HuH-7.5 (cell line): ENCODE measurements around the gene MDM4.
"Not testable (repeated sequence)": the region's sequence is repeated elsewhere in the genome, so short reads cannot be mapped to it uniquely, and the experiment has no call there.

Experiments
- DNase-seq: peaks from one replicate; pipeline ENCODE4 v3.0.0; 2011; ENCODE audit warnings: low spot score

Gene MDM4

DNA sequence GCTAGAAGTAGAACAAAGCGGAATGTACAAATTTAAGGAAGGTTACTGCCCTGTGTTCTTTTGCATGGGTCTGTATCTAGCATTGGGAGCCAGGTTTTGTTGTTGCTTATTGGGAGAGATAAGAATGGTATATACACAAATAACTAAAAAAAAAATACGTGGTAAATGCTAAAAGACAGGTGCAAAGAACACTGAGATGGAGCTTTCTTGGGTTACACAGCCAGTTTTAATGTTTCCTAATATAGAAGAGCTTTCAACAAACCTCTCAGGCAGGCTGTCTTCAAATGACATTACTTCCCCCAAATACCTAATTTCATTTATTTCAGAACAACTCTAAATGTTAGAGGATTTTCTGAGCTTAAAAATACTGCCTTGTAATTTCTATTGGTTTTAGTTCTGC lies 1.4 kb upstream of the MDM4 start:
- DNase-seq, result no peak

DNA sequence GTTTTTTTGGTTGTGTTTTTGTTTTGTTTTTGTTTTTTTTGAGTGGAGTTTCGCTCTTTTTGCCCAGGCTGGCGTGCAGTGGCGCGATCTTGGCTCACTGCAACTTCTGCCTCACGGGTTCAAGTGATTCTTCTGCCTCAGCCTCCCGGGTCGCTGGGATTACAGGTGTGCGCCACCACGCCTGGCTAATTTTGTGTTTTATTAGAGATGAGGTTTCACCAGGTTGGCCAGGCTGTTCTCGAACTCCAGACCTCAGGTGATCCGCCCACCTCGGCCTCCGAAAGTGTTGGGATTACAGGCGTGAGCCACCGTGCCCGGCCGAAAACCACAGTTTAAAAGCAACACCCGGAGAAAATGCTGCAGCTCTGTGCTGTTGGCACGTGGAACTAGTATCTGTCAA lies 1.2 kb downstream of the MDM4 start:
- DNase-seq, result not testable (repeated sequence)

DNA sequence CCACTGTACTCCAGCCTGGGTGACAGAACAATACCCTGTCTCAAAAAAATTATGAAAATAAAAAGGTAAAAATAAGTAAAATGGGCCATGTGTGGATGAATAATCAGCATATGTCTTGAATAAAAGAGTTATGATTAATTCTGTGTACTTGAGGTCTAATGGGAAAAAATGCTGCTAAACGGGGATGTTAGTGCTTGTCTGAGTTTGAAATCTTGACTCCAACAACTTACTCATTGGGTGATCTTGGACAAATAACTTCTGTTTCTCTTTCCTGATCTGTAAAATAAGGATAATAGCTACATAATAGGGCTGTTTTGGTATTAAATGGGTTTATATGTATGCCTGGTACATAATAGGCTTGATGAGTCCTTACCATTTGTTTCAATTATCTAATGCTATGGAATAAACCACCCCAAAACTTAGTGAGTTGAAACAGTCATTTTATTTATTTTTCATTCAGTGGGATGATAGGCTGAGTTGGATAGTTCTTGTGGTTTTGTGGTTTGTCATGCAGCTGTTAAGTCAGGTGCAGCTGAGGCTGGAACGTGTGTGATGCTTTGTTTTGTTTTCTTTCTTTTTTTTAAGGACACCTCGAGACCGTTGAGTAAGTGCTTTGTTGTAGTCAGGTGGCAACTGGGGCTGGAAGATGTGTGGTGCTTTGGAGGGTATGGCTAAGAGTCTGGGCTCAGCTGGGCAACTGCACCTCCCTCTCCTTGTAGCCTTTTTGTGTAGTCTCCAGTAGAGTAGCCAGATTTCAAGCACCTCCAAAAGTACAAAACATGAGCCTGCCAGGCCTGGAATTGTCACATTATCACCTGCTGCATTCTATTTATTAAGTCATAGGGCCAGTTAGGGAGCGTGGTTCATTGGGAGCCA lies 4.9 kb downstream of the MDM4 start:
- DNase-seq, result no peak

DNA sequence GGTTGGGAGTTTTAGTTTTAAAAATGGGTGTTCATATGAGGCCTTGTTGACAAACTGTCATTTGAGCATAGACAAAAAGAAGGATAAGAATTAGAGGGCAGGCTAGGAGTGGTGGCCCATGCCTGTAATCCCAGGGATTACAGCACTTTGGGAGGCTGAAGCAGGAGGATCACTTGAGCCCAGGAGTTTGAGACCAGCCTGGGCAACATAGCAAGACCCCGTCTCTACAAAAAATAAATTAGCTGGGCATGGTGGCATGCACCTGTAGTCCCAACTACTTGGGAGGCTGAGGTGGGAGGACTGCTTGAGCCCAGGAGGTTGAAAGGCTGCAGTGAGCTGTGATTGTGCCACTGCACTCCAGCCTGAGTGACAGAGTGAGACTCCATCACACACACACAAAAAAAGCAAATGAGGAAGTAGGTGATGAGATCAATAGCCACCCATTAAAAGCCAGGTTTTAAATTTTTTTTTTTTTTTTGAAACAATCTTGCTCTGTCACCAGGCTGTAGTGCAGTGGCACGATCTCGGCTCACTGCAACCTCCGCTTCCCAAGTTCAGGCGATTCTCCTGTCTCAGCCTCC lies 5.8 kb downstream of the MDM4 start:
- DNase-seq, result not testable (repeated sequence)

DNA sequence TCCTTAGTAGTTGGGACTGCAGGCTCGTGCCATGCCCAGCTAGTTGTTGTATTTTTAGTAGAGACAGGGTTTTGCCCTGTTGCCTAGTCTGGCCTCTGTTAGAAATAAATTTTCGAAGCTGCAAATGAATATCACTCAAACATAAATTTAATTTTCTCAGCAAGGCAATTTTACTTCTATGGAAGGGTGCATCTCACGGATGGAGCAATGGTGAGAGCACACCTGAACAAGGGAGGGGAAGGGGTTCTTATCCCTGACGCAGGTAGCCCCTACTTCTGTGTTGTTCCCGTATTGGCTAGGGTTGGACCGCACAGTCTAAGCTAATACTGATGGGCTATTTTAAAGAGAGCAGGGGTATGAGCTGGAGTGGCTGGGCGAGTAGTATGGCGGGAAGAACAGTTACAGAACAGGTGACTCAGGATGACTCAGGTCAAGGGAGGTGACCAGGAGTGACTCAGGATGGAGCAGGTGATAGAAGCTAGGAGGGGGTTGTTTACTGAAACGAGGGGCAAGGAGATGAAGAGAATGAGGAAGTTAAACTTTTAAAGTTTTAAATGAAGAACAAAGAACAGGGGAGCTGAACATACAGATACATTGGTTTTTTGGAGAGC lies 7.5 kb downstream of the MDM4 start:
- DNase-seq, result no peak

DNA sequence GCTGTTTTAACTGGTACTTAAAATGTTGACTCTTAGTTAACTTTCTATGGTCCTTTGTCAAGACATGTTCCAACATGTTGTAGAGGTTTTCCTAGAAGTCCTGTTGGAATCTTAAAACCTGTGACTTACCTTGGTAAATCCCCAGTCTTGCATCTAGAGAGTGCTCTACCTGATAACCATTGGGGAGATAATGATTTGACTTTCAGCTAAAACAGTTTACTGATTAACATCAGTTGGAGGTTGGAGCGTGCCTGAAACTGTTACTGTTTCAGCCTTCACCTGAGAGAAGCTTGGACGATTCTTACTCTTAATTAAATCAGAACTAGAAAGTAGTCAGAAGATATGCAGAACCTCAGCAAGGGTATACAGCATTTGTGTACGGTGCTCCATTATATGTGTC lies 8.8 kb downstream of the MDM4 start:
- no peak for DNase-seq

DNA sequence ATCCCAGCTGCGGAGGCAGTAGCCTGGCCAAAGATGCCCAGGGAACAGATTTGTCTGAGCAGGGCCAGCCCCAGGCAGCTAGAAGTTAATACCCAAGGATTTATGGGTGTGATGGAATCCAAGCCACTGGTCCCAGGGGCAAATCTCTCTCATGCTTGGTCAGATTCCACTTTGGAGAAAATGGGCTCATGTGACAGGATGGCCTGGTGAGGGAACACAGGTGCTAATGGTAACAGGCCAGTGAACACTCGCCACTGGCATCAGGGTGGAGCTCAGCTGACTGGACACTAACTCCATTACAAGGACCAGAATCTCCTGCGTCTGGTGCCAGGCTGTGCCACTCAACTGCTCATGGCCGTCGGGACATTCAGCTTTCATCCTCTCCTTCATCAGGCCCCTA lies 12.0 kb downstream of the MDM4 start:
- no peak for DNase-seq

DNA sequence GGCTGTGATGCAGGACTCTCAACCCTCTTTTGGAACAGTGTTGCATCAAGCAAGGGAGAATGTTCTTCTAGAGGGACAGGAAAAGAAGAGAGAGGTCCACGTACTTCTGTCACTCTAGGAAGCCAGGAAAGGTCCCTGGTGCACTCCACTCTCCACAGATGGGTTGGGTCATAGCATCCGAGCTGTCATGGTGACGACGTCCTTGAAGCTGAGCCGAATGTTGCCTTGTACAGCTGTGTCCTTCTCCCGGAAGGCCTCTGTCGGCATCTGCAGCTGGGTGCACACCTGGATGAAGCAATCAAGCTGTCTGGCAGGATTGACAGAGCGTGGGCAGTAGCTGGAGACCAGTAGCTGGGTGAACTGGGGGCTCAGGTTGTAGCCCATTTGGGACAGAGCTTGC lies 12.5 kb downstream of the MDM4 start:
- DNase-seq, result no peak

DNA sequence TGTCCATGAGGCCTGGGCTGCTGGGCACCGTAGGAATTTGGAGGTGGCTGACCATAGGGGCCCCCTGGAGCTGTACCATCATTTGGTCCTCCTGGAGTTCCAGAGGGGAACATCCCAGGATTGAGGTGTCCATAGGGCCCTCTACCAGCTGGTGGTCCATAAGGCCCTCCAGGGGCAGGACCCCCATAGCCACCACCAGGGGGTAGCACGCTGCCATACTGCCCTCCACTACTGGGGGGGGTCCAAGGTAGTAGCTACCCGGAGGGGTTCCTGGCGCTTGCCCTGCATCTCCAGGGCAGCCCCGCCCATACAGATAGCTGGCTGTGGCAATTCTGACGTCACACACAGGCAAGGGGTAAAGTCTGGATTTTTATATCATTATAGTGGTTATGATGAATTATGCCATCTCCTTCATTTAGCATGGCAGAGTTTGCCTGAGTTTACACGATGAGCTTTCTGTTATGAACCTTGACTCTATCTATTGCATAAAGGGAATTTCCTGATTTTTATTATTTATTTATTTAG lies 13.2 kb downstream of the MDM4 start:
- DNase-seq, result no peak

DNA sequence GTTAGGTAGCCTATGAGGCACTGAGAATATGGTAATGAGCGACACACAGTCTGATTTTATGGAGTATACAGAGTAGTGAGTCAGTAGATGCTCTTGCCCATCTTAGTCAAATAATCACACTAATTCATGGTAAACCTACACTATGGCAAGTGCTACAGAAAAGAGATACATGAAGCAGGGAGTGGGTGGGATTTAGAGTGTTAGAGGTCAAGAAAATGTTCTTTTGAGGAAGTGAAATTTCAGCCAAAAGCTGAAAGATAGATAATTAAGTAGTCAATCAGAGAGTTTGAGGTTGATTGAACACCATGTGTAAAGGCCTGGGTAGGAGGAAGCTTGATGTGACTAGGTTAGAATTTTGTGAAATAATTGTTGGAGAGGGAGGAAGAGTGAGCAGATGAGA lies 14.7 kb downstream of the MDM4 start:
- no peak for DNase-seq

DNA sequence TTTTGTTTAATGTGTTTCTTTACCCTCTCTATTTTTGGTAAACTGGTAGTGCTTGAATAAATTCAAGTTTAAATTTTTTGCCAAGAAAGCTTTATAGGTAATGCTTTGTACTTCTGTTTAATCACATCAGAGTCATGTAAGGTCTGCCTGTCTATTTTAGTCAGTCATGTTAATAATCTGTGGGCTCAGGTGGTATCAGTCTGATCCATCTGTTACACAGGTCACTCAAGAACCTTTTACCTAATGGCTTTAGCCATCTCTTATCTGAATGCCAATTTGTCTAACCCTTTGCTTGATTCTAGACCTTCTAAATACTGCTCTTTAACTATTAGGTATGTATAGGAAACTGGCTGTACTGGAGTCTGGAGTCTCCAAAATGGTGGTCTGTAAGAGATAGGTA lies 16.6 kb downstream of the MDM4 start:
- no peak for DNase-seq

DNA sequence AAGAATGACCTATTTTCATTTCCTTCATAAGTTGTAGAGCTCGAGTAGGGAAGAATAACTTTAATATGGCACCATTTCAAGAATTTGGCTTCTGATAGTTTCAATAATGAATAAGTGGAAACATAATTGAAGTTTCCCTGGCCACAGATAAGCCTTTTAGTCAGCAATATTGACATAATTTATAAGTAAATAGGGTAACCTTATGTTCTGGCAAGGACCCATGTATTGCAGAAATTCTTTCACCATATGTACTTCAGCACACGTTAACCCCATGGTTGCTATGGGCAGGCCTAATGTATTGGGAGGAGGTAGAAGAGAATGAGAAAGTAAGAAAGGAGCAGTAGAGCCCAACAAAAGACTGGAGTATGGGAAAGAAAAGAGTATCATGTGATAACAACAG lies 25.4 kb downstream of the MDM4 start:
- DNase-seq, result no peak

DNA sequence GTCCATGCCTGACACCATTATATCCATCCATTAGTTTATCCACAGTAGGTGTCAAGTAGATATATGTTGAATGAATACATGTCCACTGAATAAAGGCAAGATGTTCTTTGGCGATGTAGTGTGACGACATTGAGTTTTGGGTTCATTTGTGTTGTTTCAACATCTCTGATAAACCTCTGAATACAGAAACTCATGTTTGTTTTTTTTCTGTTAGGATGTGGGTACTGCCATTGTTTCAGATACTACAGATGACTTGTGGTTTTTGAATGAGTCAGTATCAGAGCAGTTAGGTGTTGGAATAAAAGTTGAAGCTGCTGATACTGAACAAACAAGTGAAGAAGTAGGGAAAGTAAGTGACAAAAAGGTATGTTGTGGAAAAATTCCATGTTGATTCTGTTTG lies 28.1 kb downstream of the MDM4 start:
- DNase-seq, result no peak

DNA sequence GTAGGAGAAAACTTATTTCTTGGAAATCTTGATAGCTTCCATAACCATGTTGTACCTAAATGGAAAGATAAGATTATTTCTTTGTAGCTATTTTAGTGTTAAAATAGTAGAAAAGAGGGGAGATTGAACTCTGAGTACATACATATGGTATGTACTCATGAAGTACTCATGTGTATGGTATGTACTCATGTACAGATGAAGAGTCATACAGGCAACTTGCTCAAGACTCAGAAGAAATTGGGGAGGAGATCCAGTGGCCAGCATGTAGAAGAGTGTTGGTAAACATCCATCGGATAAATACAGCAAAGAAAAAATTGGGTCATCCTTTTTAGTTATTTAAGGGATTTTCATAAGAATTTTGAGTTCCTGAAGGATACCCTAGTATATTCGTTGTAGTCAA lies 29.0 kb downstream of the MDM4 start:
- no peak for DNase-seq

DNA sequence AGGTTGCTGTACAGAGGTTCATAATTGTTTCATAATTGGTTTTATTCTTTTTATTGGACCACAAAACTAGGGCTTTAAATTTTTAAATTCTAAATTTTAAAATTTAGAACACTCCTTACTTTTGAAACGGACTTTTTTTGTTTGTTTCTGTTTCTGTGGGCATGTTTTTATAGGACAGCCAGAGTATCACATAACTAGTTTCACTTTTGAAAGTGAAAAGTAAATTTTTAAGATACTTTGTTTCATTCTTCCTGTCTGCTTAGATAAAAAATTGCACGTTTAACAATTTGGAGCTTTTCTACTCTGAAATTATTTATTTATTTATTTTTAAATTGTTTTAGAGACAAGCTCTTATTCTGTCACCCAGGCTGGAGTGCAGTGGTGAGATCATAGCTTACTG lies 29.7 kb downstream of the MDM4 start:
- no peak for DNase-seq

DNA sequence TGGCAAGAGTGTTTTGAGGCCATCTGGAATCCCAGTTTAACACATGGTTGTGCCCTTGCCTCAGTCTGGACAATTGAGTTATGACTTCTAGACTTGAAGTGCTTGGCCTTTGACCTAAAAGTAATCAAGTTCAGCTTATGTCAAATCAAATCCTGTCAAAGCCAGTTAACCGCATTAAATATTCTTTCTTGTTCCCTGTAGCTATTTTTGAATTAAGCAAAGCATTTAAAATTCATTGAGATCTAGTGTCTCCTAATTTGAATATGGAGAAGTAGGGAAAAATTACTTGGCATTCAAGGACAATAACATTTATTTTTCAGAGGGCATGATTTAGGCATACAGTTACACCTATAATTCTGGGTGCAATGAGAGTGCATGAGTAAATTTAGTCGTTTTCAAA lies 32.1 kb downstream of the MDM4 start:
- DNase-seq, result no peak

DNA sequence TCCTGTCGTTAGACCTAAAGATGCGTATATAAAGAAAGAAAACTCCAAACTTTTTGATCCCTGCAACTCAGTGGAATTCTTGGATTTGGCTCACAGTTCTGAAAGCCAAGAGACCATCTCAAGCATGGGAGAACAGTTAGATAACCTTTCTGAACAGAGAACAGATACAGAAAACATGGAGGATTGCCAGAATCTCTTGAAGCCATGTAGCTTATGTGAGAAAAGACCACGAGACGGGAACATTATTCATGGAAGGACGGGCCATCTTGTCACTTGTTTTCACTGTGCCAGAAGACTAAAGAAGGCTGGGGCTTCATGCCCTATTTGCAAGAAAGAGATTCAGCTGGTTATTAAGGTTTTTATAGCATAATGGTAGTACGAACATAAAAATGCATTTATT lies 33.1 kb downstream of the MDM4 start:
- DNase-seq, result no peak

DNA sequence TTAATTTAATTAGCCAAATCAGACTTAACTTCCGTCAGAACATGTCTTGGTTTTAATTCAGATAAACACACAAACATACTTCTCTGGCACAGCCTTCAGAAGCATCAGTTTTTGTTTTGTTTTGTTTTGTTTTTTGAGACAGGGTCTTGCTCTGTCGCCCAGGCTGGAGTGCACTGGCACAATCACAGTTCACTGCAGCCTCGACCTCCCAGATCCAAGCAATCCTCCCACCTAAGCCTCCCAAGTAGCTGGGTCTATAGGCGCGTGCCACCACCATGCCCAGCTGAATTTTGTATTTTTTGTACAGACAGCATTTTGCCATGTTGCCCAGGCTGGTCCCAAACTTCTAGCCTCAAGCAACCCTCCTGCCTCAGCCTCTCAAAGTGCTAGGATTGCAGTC lies 34.7 kb downstream of the MDM4 start:
- DNase-seq, result no peak

DNA sequence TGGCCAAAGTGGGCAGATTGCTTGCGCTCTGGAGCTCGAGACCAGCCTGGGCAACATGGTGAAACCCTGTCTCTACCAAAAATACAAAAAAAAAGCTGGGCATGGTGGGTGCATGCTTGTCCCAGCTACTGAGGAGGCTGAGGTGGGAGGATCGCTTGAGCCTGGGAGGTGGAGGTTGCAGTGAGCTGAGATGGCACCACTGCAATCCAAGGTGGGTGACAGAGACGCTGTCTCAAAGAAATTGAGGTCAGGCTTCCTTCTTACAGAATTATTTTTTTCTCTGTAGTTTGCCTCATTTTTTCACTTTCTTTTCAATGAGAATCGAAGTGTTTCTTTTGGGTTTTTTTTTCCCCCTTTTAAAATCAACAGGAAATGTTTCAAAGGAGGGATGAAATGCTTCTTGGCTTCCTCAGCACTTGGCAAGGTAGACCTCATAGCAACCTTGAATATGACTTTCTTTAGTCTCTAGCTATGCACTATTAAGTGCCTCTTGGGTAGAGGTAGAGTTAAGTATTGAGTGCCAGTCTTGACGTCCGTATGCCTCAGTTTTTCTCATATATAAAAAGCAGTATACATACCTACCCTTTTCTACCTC lies 40.3 kb downstream of the MDM4 start:
- no peak for DNase-seq

DNA sequence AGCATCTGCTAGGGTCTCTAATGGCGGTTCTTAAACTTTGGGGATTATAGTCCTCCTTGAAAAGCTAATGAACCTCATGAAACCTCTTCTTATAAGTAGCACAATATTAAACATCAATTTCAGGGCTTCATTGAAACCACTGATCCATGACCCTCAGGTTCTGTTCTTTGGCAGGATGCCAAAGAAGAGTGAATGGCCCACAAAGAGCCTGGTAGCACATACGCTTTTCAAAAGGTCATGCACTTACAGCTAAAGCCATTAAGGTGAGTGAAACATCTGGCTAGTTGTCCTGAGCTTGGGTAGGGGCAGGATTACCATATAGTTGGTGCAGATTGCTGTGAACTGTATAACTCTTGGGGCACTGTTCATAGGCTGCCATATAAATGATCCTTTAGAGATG lies 42.3 kb downstream of the MDM4 start:
- DNase-seq, result no peak

DNA sequence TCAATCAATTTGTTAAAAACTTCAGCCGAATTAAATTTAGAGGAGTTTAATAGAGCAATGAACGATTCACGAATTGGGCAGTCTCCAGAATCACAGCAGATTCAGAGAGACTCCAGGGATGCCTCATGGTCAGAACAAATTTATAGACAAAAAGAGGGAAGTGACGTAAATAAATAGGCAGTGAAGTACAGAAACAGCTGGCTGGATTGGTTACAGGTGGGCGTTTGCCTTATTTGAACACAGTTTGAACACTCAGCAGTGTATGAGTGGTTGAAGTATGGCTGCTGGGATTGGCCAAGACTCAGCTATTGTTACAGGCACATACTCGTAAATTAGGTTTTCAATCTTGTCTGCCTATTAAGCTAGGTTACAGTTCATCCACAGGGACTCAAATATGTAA lies 43.8 kb downstream of the MDM4 start:
- DNase-seq, result not testable (repeated sequence)

DNA sequence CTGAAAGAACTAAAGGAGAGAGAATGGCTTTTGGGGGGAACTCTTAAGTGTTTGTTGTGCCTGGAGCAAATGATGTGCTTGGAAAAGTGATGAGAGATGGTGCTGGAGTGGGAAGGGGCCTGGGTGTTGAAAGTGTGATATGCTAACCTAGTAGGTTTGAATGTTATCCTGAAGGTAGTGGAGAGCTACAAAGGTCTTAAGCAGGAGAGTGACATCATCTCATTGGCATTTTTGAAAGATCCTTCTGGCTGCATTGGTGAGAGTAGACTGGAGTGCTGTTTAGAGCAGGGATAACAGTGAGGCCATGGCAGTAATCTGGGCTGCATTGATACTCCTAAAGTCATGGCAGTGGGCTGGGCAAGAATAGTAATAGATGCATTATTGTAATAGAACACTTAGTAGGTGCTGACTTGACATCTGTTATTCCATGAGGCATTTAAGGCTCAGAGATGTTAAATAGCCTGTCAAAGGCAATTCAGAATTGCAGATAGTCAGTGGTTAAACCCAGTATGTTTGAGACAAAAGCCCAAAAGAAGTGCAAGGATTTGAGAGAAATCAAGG lies 44.5 kb downstream of the MDM4 start:
- DNase-seq, result peak; percentile 43
